GM13977 (cell line): ENCODE measurements around the gene TSHZ2.

ENCODE experiments used
- DNase-seq: peaks from one replicate; pipeline ENCODE4 v3.0.0; 2012; ENCODE audit warnings: low spot score
- CTCF ChIP-seq: IDR thresholded peaks from 2 replicates; pipeline ENCODE4 v1.5.1; 2012; ENCODE audit warnings: mild to moderate bottlenecking, control low read depth; ENCODE audit not compliant: insufficient read depth; ENCODE audit errors: extremely low read depth, missing control alignments
- in situ Hi-C: fragments of 300-500 bp; cut with MboI; formaldehyde crosslinking; loops from one replicate; pipeline ENCODE4 v1.12.0; 2022; ENCODE audit warnings: low sequenced_read_pairs, low pct_unique_long_range_greater_than_20kb, mixed read lengths, inconsistent platforms; ENCODE audit not compliant: unreplicated experiment

The TSHZ2 gene

GRCh38 chr20:53222932-53223331 lies 250.8 kb downstream of the TSHZ2 start:
- in situ Hi-C loops = no loop called here

GRCh38 chr20:53223626-53224172 lies 251.5 kb downstream of the TSHZ2 start:
- DNase-seq = no peak
- TF ChIP-seq CTCF = no peak
- in situ Hi-C loops = no loop called here

More at GRCh38 chr20:53222932-53223331, 250.8 kb downstream of the TSHZ2 start:
- no peak for DNase-seq
- no peak for TF ChIP-seq CTCF

- TF ChIP-seq CTCF = no peak
- no peak for DNase-seq
- in situ Hi-C loops = no loop called here
Observed at GRCh38 chr20:53224851-53225250, 252.7 kb downstream of the TSHZ2 start.

- DNase-seq = no peak
- in situ Hi-C loops = no loop called here
- no peak for TF ChIP-seq CTCF
Observed at GRCh38 chr20:53226826-53227225, 254.7 kb downstream of the TSHZ2 start.

GRCh38 chr20:53227523-53227922 lies 255.4 kb downstream of the TSHZ2 start:
- DNase-seq = no peak
- no peak for TF ChIP-seq CTCF
- in situ Hi-C loops = no loop called here

GRCh38 chr20:53231061-53231460 lies 258.9 kb downstream of the TSHZ2 start:
- no peak for DNase-seq
- in situ Hi-C loops = no loop called here
- TF ChIP-seq CTCF = no peak

GRCh38 chr20:53237461-53237860 lies 265.3 kb downstream of the TSHZ2 start:
- in situ Hi-C loops = no loop called here
- no peak for TF ChIP-seq CTCF
- no peak for DNase-seq
